Cardiac septum (tissue), 1 donor: Measurements from ENCODE around the gene C3AR1. TPM values are rescaled to one million over a fixed set of nuclear protein-coding genes. Genes with fewer than 3 reads are reported as not detected.

ENCODE experiments used
- DNase-seq: peaks from one replicate; pipeline ENCODE4 v3.0.0-alpha.2; 2020; ENCODE audit warnings: low spot score
- intact Hi-C: fragments of 100-400 bp; cut with DNase I; formaldehyde crosslinking; loops from one replicate; pipeline ENCODE4 v1.14.0; 2022
- total RNA-seq: library from RNA; stranded (reverse); fragmentation: NEBNext Ultra II Directional; extraction: Animal tissue kit (Norgen Biotek cat#: 25700); gene quantifications from one replicate; pipeline ENCODE4 v1.2.1, GENCODE V29; 2021
- donor health status: DM: no; HTN: no; CAD: no.

The C3AR1 gene
- total RNA-seq, 1 donor from 2014 or later: 4.2 TPM

DNA sequence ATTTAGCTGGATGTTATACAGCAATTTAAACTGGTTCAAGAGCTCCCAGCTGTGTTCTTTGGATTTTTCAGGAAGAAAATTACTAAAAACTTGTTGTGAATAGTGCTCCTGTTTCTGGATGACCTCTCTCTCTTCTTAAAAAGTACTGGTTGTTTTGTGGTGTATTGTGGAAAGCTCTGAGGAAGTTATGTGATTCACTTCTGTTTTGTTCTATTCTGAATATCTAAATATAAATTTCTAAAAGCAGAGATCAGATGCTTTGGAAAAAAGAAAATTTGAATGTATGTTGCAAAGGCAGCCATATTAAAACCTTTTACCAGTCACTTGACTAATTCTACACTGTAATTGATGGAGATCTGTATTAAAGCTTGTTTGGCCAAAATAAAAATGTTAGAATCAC lies 3.4 kb upstream of the C3AR1 start:
- intact Hi-C loops: no loop called here
- no peak for DNase-seq

DNA sequence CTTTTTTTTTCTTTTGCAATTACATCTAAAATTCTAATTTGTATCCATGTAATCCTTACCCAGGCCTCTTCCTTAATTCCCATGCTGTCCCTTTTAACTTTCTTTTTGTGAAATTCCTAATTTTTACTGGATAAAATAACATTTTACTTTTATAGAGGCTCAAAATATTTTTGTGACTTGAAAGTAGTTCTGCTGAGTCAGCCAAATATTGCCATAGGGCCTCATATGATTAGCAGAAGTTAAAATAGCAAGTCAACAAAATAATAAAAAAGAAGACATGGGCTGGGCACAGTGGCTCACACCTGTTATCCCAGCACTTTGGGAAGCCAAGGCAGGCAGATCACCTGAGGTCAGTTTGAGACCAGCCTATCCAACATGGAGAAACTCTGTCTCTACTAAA lies 2.0 kb downstream of the C3AR1 start:
- intact Hi-C loops: no loop called here
- no peak for DNase-seq

DNA sequence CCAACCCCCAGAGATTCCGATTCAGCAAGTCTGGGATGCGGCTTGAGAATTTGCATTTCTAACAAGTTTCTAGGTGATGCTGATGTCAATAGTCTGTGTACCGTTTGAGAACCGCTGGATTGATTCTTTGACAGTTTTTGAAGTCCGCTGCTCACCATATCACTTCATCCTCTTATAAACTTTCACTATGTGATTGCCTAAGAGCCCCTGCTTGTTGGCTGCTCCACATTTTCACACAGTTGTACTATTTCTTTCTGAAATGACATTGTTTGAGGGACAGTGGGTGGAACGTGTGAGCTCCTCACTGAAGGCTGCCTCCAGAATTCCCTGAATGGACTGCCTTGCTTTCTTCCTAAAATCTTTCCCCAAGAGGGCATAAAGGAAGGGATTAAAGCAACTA lies 7.7 kb downstream of the C3AR1 start:
- DNase-seq: no peak
- intact Hi-C loops: no loop called here

DNA sequence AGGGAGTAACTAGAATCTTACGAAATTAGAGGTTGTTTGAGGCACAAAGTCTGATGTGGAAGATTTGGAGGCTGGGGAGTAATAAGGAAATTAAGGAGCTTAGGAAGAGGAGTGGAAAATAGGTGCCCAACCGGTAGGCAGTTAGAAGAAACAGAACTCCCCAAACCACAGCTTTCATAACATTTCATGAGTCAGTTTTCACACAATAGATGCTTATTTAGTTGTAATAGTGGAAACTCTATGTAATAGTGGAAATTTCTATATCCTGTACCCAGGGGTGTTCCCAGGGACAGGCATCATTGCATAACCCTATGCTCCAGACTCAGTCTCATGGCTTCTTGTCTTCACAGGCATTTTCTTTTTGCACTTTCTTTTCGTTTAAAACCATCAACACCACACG lies 8.3 kb downstream of the C3AR1 start:
- intact Hi-C loops: no loop called here

DNA sequence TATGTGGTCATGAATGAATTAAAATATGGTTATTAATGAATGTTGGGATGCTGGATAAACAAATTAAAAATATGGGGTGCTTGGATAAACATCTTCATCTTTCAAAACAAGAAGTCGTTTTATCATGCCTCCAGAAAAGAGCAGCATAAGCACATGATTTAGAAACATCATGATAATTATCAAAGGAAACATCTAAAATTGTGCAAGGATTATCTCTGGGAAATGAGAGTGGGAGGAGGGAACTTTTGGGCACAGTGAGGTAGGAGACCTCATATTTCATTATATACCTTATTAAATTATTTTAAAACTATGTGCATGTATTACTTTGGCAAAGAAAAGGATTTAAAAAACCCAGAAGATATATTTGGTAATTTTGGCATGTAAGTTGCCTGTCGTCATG lies 8.9 kb downstream of the C3AR1 start:
- intact Hi-C loops: no loop called here
- no peak for DNase-seq

More for the DNA sequence above, 8.3 kb downstream of the C3AR1 start:
- no peak for DNase-seq

DNA sequence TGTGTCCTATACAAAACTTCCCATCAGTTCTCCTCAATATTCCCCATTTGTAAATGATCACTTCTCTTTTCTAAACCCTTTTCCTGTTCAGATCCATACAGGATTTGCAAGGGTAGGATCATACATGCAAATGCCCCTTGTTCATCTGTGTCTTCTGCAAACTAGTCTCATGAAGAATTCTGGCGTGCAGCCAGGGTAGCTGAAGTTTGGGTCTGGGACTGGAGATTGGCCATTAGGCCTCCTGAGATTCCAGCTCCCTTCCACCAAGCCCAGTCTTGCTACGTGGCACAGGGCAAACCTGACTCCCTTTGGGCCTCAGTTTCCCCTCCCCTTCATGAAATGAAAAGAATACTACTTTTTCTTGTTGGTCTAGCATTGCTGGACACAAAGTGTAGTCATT lies 11.3 kb downstream of the C3AR1 start:
- intact Hi-C loops: no loop called here
- no peak for DNase-seq

DNA sequence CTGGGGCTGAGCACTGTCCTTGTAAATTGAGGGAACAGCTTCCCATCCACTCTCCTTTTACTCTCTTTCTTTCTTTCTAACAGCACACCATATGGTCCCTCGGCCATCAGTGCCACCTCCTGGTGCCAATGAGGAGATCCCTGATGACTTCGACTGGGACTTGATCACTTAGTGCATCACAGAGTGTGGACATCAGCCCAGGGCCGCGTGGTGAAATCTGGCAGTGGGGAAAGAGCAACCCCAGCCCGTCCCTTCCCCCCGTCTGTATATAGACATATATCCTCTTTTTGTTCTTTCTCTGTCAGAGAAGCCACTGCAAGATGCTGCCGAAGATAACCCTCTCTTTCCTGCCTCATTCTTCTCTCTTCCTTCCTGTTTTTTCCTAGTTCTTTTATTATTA lies 13.5 kb downstream of the C3AR1 start:
- intact Hi-C loops: no loop called here
- DNase-seq: peak; percentile 80

DNA sequence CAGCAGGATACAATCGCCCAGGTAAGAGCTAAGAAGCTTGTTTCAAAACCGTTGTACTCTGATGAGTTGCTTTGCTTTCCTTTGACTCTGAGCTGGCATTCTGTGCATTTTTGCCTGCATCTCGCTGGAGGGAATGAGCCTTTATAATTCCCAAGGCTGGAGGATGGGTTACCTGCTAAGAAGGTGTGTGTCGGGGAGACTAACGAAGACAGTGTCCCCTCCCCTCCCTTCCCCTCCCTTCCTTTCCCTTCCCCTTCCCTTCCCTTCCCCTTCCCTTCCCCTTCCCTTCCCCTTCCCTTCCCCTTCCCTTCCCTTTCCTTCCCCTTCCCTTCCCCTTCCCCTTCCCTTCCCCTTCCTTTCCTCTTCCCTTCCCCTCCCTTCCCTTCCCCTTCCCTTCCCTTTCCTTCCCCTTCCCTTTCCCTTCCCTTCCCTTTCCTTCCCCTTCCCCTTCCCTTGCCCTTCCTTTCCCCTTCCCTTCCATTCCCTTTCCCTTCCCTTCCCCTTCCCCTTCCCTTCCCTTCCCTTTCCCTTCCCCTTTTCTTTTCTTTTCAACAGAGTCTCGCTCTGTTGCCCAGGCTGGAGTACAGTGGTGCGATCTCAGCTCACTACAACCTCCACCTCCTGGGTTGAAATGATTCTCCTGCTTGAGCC lies 15.4 kb downstream of the C3AR1 start:
- intact Hi-C loops: no loop called here

DNA sequence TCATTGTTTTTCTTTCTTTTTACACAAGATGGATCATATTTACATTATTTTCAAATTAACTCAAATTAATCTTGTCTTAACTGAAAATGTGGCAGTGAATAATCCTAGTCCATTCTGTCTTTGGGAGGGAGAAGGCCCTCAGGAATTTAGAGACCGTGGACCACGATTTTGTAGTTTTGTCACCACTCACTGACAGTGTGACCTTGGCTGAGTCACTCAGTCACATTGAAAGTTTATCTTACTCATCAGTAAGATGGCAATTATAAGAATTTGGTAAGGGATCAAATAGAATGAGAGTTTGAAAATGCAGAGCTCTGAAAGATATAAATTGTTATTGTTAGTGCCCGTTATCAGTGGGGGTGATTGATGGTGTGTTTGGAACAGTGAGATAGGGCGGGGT lies 17.3 kb downstream of the C3AR1 start:
- no peak for DNase-seq
- intact Hi-C loops: no loop called here

More for the DNA sequence above, 15.4 kb downstream of the C3AR1 start:
- no peak for DNase-seq

DNA sequence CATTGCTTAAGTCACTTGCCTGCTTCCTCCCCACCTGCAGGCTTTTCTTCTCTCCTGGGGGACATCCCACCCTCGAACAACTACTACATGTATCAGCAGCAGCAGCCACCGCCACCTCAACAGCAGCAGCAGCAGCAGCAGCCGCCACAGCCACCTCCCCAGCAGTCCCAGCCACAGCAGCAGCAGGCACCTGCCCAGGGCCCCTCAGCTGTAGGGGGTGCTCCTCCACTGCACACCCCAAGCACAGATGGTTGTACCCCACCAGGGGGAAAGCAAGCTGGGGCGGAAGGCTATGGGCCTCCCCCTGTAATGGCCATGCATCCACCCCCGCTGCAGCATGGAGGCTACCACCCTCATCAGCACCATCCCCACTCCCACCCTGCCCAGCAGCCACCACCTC lies 18.3 kb downstream of the C3AR1 start:
- intact Hi-C loops: no loop called here
- DNase-seq: no peak

DNA sequence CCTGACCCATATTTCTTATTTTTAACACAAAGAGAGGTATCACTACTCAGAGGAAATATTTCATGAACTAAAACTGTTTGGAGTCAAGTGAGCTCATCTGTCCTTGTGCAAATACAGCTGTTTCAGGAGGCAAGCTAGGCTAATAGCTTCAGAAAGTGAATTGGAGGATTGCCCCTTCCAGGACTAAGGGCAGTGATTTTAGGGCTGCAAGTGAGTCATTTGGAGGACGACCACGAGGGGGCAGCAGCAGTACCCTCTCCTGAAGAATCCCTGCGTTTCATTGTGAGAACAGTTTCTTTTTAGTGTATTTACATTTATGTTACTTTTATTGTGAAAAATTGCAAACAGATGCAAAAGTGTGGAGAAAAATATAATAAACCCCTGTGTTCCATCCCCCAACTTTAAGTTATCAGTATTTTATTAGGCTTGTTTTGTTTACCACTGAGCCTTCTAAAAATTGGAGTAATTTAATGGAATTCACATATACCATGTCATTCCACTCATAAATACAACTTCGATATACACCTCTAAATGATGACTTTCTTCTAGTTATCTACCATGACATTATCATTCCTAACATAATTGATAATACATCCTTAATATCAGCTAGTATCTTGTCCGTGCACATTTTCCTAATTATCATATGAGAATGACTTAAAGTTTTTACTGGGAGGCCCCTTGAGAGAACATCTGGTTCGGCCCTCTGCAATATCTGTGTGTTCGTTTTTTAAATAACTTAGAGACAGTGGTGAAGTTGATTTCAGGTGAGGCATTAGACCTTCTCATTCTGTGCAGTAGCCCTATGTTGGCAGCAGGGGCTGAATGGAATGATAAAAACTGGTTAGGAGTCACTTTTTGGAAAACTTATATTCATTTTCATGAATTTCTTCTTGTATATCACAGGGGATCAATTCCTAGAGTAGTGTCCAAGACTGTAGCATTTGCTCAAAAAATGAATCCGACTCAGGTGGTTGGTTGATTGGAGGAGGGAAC lies 19.9 kb downstream of the C3AR1 start:
- peak; percentile 89 for DNase-seq
- intact Hi-C loops: no loop called here

DNA sequence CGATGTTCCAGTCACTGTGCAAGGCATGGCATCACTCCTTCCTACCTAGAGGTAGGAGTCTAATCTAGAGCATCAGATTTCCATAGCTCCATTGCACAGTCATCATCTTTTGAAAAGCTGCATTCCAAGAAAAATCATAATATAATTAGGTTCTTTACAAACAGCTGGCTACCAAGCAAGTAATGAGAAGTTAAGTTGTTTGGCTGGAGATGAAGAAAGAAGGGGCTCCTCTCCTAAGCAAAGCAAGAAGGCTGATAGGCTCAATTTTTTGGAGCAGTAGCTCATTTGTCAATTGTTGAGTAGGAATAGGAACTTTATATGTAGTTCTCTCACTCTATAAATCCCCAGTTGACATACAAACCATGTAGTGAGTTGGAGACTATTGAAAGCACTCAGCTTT lies 25.4 kb downstream of the C3AR1 start:
- DNase-seq: no peak
- intact Hi-C loops: no loop called here

DNA sequence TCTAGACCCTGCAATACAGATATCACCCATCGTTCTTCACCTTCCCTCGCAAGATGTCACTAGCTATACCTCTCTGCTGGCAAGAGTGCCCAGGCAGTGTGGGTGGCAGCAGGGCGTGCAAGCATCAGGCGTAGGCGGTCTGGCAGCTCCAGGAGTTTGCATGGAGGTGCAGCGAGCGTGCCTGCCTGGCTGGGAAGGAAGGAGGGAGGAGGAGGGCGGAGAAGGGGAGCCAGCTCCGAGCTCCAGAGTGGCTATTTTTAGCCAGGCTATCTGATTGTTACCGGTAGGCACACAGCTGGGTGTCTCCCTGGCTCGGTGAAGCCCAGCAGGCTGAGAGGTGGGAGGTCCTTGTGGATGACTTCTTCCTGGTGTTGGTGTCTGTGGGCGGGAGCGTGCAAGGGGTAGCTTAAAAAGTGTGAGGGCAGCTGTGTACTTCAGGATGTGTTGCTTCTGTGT lies 27.5 kb downstream of the C3AR1 start:
- DNase-seq: peak; percentile 83
- intact Hi-C loops: no loop called here

DNA sequence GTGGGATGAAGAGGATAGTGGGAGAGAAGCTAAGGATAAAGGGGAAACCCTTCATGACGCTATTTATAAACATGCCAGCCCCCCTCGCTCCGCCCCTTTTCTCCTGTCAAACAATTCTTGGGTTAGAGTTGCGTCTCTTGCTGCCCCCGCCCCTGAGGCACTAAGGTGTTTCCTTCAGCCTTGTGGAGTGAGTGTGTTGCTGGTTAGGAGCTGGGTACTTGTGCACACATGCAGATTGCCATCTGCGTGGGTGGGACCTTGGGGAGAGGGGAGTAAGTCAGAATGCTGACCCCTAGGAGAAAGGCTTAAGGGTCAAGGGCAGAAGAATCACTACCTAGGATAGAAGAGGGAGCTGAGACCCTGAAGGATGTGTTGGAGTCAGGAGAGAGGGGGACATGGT lies 28.2 kb downstream of the C3AR1 start:
- intact Hi-C loops: no loop called here
- no peak for DNase-seq

DNA sequence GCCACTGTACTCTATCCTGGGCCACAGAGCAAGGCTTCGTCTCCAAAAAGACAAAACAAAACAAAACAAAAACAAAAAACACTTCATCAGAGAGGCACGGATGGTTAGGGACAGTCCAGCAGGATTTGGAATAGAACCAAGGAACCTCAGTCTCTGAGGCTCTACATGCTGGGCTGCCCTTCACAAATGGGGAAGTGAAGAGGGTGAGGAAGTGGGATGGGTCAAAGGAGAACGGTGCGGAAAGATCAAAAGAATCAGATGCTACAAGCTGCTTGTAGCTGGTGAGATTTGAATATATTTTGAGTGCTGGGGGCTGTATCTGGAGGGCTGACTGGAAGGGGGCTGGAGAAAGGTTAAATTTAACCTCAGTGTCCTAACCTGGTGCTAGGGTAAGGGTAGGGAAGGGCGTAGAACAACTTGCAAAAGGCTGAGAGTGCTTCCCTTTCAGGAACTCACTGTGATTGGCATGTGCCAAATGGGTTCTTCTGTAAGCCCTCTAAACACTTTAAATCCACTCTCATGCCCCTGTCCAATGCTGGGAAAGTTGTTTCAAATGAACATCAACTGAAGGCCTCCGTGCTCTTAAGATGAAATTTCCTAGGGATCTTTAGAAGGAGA lies 29.0 kb downstream of the C3AR1 start:
- no peak for DNase-seq
- intact Hi-C loops: no loop called here

DNA sequence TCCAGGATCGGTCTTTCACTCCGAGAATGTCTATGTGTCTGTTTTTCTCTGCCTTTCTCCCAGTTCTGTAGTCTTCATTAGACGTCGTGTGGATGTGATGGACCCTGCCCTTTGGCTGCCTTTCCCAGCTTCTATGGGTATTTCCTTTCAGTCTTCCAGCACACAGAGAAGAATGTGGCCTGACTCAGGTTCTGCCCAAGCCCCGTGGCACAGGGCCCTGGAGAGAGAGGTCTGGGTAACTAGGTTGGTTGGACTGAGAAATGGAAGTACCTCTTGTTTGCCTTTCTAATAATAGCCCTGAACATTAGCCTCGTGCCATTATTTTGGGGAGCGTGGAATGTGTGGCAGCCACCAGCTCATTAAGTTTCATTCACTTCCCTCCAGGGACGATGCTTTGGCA lies 29.8 kb downstream of the C3AR1 start:
- intact Hi-C loops: no loop called here
- no peak for DNase-seq

DNA sequence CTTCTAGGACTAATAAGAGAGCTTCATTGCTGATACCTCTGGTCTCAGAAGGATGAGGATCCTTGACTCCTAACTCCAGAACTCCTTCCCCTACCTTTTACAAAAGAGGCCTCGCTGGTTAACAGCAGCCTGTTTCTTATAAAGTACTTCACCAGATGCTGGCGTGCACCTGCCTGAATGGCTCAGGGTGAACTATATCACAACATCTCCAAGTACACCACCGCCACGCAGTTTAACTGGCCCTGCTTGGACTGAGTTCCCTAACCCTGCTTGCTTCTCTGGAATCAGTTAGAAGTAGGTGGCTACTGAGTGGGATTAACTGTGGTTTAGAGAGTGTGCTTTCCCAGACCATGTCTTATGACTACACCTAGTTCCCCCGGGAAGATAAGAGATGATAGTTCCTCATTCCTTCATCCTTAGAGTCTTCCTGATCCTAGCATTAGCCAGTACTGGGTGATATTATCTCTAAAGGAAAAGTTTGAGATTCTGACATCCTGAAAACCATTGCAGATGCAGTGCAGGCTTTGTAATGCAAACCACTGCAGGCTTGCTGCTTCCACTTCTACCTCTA lies 30.6 kb downstream of the C3AR1 start:
- intact Hi-C loops: no loop called here

DNA sequence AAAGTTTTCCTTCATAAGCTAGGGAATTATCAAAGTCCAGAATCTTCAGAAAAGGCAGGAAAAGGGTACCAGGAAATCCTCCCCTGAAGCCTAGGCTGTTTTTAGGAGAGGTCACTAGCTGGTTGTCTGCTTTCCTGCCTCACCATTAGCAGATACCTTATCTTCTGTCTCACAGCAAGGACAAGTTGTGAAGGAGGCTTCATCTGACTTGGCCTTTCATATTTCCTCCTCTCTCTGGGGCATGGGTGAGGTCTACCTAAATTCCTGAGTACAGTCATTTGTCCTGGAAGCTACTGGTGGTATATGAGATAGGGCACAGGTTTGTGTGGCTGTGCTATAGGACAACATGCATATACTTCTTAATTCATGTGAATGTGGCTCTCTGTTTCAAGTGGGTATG lies 31.4 kb downstream of the C3AR1 start:
- DNase-seq: no peak
- intact Hi-C loops: no loop called here

More for the DNA sequence above, 30.6 kb downstream of the C3AR1 start:
- no peak for DNase-seq

DNA sequence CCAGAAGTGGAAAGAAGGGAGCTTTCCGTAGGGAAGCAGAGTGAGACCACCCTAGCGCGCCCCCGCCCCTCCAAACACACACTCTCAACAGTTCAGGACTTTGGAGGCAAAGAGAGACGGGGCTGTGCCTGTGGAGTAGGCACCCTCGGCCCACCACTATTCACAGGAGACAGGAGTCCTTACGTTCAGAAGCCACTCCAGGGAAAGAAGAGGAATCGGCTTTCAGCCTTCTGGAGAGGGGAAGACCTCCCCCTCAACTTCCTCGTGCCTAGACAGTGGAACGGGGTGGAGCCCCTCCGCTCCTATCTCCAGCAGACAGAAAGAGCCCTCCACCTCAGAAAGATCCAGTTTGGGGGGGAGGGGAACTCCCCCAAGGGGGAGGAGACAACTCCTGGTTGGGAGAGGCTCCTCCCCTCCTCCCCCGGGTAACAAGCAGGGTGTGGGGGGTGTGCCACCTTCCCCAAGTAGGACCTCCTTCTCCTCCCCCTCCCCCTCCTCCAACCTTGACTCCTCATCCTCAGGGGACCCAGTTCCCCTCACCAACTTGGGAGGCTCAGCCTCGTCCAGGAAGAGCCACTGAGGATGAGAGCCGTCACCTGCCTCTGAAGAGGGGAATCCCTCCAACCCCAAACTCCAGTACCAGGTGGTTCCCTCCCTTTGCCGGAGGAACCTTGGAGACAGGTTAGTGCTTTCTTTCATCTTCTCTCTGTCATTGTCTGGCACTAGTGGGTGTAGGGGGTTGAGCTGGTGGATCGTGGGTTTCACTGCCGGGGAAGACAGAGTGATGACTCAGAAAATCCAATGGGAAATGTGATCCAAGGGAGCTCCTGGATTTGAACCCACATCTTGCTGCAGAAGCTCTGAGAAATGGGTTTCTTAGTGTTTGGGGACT lies 32.8 kb downstream of the C3AR1 start:
- intact Hi-C loops: loop anchor here (2.0 kb wide), 1 partner anchor 47 kb away; no protein-coding TSS in a partner anchor
- DNase-seq: no peak
